GM12875 (cell line): Measurements from ENCODE around the gene MYBPH.

ENCODE experiments used
- H3K4me3 ChIP-seq: one replicate; pipeline ENCODE4 v1.5.1; 2011; ENCODE audit warnings: low read depth, low read length, control low read depth
- CTCF ChIP-seq: IDR thresholded peaks from 2 replicates; pipeline ENCODE4 v1.5.1; 2011; ENCODE audit warnings: low read depth, mild to moderate bottlenecking, control low read depth, inconsistent platforms, low read length, moderate library complexity, borderline replicate concordance; ENCODE audit not compliant: insufficient read depth

Gene MYBPH

GRCh38 chr1:203165800-203166161 lies 9.8 kb downstream of the MYBPH start:
- TF ChIP-seq CTCF: no peak
- no peak overlapping the region for H3K4me3 ChIP-seq

GRCh38 chr1:203165101-203165799 lies 10.4 kb downstream of the MYBPH start:
- H3K4me3 ChIP-seq: no peak overlapping the region
- TF ChIP-seq CTCF: no peak

- H3K4me3 ChIP-seq: no peak overlapping the region
- TF ChIP-seq CTCF: no peak
These were observed 11.6 kb downstream of the MYBPH start for GRCh38 chr1:203163891-203164635.

GRCh38 chr1:203162403-203162802 lies 13.2 kb downstream of the MYBPH start:
- no peak for TF ChIP-seq CTCF

GRCh38 chr1:203161703-203162102 lies 13.9 kb downstream of the MYBPH start:
- no peak for TF ChIP-seq CTCF
- no peak overlapping the region for H3K4me3 ChIP-seq

More at GRCh38 chr1:203162403-203162802, 13.2 kb downstream of the MYBPH start:
- no peak overlapping the region for H3K4me3 ChIP-seq

GRCh38 chr1:203161175-203161574 lies 14.5 kb downstream of the MYBPH start:
- no peak for TF ChIP-seq CTCF
- no peak overlapping the region for H3K4me3 ChIP-seq

- no peak overlapping the region for H3K4me3 ChIP-seq
- no peak for TF ChIP-seq CTCF
These were observed 15.8 kb downstream of the MYBPH start for GRCh38 chr1:203159844-203160243.
